ENCODE data around the gene MTERF1. TPM values are rescaled to one million over a fixed set of nuclear protein-coding genes. Genes with fewer than 3 reads are reported as not detected.
A peak's percentile ranks its signal among the peaks of the same experiment; 100 is the strongest.
"Not testable (repeated sequence)": the region's sequence is repeated elsewhere in the genome, so short reads cannot be mapped to it uniquely, and the experiment has no call there.

Gene MTERF1
- total RNA-seq, 6 experiments from 2014 or later = 7.4 to 10.2 (median 9.2) TPM

DNA sequence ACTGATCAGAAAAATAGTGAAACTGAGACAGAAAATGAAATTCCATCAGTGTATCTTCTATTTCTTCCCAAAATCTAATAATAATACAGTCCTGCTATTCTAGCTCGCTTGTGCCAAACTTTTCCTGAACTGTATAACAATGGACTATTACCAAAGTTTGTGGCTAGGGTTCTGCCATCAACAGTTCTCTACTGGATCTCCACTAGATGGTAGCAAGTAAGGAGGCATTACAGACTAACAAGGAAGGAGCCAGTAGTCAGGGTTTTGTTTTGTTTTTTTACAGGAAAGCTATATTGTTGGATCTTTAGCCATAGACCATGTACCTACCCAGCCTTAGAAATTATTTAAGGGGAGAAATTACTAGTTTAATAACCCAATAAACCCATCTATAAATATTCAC lies 10.8 kb downstream of the MTERF1 start:
- H3K27ac Mint-ChIP-seq = no peak overlapping the region
- peaks cover 7% of the 10 kb centered on the region for H3K36me3 Mint-ChIP-seq (ENCODE audit: low read depth)
- H3K4me3 Mint-ChIP-seq = no peak overlapping the region
- H3K9me3 Mint-ChIP-seq = no peaks in the 10 kb centered on the region
- no peaks in the 10 kb centered on the region for H3K27me3 Mint-ChIP-seq (ENCODE audit: insufficient read depth)
- peak; percentile 9 for DNase-seq
- no peaks in the 10 kb centered on the region for H3K4me1 Mint-ChIP-seq (ENCODE audit: low read depth)
- TF ChIP-seq, protein P1, sequence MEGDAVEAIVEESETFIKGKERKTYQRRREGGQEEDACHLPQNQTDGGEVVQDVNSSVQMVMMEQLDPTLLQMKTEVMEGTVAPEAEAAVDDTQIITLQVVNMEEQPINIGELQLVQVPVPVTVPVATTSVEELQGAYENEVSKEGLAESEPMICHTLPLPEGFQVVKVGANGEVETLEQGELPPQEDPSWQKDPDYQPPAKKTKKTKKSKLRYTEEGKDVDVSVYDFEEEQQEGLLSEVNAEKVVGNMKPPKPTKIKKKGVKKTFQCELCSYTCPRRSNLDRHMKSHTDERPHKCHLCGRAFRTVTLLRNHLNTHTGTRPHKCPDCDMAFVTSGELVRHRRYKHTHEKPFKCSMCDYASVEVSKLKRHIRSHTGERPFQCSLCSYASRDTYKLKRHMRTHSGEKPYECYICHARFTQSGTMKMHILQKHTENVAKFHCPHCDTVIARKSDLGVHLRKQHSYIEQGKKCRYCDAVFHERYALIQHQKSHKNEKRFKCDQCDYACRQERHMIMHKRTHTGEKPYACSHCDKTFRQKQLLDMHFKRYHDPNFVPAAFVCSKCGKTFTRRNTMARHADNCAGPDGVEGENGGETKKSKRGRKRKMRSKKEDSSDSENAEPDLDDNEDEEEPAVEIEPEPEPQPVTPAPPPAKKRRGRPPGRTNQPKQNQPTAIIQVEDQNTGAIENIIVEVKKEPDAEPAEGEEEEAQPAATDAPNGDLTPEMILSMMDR (IDR thresholded peaks at IDR 0.05) = peak; percentile 17; the same call in 1 of the 2 replicates

DNA sequence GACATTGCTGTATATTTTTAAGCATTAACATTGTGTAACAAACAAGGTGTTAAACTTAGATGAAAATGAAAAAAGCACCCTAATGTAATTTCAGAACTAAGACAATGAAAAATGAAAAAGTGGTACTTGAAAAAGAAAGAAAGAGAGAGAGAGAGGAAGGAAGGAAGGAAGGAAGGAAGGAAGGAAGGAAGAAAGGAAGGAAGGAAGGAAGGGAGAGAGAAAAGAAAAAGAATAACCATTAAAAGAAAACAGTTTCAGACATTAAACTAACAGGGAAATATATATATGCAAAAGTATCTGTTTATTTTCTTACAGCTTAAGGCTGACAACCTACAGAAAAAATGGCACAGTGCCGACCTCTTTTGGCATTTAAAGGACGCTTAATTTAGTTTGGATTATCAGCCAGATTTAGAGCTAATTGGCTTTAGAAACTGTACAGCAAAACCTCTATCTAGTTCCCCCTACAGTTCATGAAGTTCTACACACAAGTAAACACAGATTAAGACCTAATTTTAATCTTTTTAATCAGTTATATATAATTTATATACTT lies 13.8 kb downstream of the MTERF1 start:
- Mint-ChIP-seq H3K27me3 (ENCODE audit: insufficient read depth) (no peaks in the 10 kb centered on the region), H3K9me3 (no peaks in the 10 kb centered on the region), H3K4me1 (ENCODE audit: low read depth) (no peaks in the 10 kb centered on the region), H3K27ac (no peak overlapping the region), H3K4me3 (no peak overlapping the region), H3K36me3 (ENCODE audit: low read depth) (peaks cover 10% of the 10 kb centered on the region)
- TF ChIP-seq, protein P1 (IDR thresholded peaks at IDR 0.05) = no peak
- DNase-seq = no peak

GRCh38 chr7:91865511-91865910 lies 15.0 kb downstream of the MTERF1 start:
- no peaks in the 10 kb centered on the region for H3K9me3 Mint-ChIP-seq
- DNase-seq = no peak
- TF ChIP-seq, protein P1 (IDR thresholded peaks at IDR 0.05) = no peak
- no peak overlapping the region for H3K4me3 Mint-ChIP-seq
- no peak overlapping the region for H3K27ac Mint-ChIP-seq
- H3K4me1 Mint-ChIP-seq (ENCODE audit: low read depth) = no peaks in the 10 kb centered on the region
- peaks cover 10% of the 10 kb centered on the region for H3K36me3 Mint-ChIP-seq (ENCODE audit: low read depth)
- H3K27me3 Mint-ChIP-seq (ENCODE audit: insufficient read depth) = no peaks in the 10 kb centered on the region

- H3K27ac Mint-ChIP-seq; H3K4me1 Mint-ChIP-seq (ENCODE audit: low read depth); H3K27me3 Mint-ChIP-seq (ENCODE audit: insufficient read depth); H3K36me3 Mint-ChIP-seq (ENCODE audit: low read depth); H3K9me3 Mint-ChIP-seq; DNase-seq; H3K4me3 Mint-ChIP-seq: not testable (repeated sequence)
Measured at GRCh38 chr7:91864604-91865003, 15.9 kb downstream of the MTERF1 start.

GRCh38 chr7:91864070-91864469 lies 16.4 kb downstream of the MTERF1 start:
- Mint-ChIP-seq H3K4me1 (ENCODE audit: low read depth) (no peaks in the 10 kb centered on the region), H3K4me3 (no peak overlapping the region), H3K27me3 (ENCODE audit: insufficient read depth) (no peaks in the 10 kb centered on the region), H3K36me3 (ENCODE audit: low read depth) (peaks cover 10% of the 10 kb centered on the region), H3K27ac (no peak overlapping the region), H3K9me3 (no peaks in the 10 kb centered on the region)
- TF ChIP-seq, protein P1 (IDR thresholded peaks at IDR 0.05) = no peak
- DNase-seq = no peak

GRCh38 chr7:91852263-91852741 lies 28.2 kb downstream of the MTERF1 start:
- peak; percentile 13 for DNase-seq
- Mint-ChIP-seq H3K36me3 (ENCODE audit: low read depth) (no peaks in the 10 kb centered on the region), H3K27ac (no peak overlapping the region), H3K4me3 (no peak overlapping the region), H3K9me3 (no peaks in the 10 kb centered on the region), H3K27me3 (ENCODE audit: insufficient read depth) (no peaks in the 10 kb centered on the region), H3K4me1 (ENCODE audit: low read depth) (peaks cover 27% of the 10 kb centered on the region)
- TF ChIP-seq, protein P1 (IDR thresholded peaks at IDR 0.05) = peak; percentile 66

Measured in HFFc6 (cell line).